Vagina (tissue), 2 donors: ENCODE data around the gene DEDD. TPM values are rescaled to one million over a fixed set of nuclear protein-coding genes. Genes with fewer than 3 reads are reported as not detected.

ENCODE experiments used
- DNase-seq, 2 donors: peaks; one replicate each; pipeline ENCODE4 v3.0.0-alpha.2; 2017; ENCODE audit errors: extremely low spot score in 2 of 2
- H3K27ac ChIP-seq: fragments of 200-600 bp; sonication (generic); one replicate; pipeline ENCODE4 v1.5.1; 2019
- H3K27me3 ChIP-seq: fragments of 200-600 bp; sonication (generic); one replicate; pipeline ENCODE4 v1.5.1; 2019
- H3K36me3 ChIP-seq, 2 donors: fragments of 200-600 bp; sonication (generic); one replicate each; pipeline ENCODE4 v1.5.1; 2017 to 2019
- H3K4me1 ChIP-seq: fragments of 200-600 bp; sonication (generic); one replicate; pipeline ENCODE4 v1.5.1; 2019
- H3K4me3 ChIP-seq, 2 donors: fragments of 200-600 bp; sonication (generic); 1 replicate in 1 of 2; 2 replicates in 1 of 2; pipeline ENCODE4 v1.5.1; 2016 to 2019
- H3K9me3 ChIP-seq: fragments of 200-600 bp; sonication (generic); one replicate; pipeline ENCODE4 v1.5.1; 2019
- CTCF ChIP-seq, 3 experiments: fragments of 450-650 bp in 2 of 3; fragments of 200-600 bp in 1 of 3; sonication (generic) in 1 of 3; IDR thresholded peaks; one replicate each; pipeline ENCODE4 v1.5.1; 2017 to 2019; ENCODE audit warnings: antibody characterized with exemption in 3 of 3, mild to moderate bottlenecking in 2 of 3, moderate library complexity in 2 of 3
- POLR2A ChIP-seq, 2 donors: fragments of 450-650 bp; IDR thresholded peaks; one replicate each; pipeline ENCODE4 v1.6.1; 2017; ENCODE audit warnings: antibody characterized with exemption in 2 of 2, mild to moderate bottlenecking in 2 of 2, moderate library complexity in 2 of 2
- POLR2AphosphoS5 ChIP-seq, 2 donors: sonication (generic); formaldehyde crosslinking; IDR thresholded peaks; one replicate each; pipeline ENCODE4 v1.9.0; 2017; ENCODE audit warnings: antibody characterized with exemption in 2 of 2, mild to moderate bottlenecking in 2 of 2, low read depth in 1 of 2; ENCODE audit not compliant: insufficient read depth in 1 of 2
- intact Hi-C: fragments of 100-400 bp; cut with DNase I; formaldehyde crosslinking; loops from one replicate; pipeline ENCODE4 v1.15.1; 2023
- total RNA-seq: library from RNA; depleted of rRNA; stranded (reverse); fragments of >200 nt; gene quantifications from one replicate; pipeline ENCODE4 v1.2.3, GENCODE V29; 2016

The DEDD gene
- total RNA-seq, 1 donor from 2014 or later: 42.0 TPM

GRCh38 chr1:161094481-161094880 lies 38.0 kb downstream of the DEDD start:
- no peak for DNase-seq

GRCh38 chr1:161092621-161093028 lies 39.8 kb downstream of the DEDD start:
- Histone ChIP-seq H3K4me1 (peaks cover under 1% of the 10 kb centered on the region), H3K27ac (no peak overlapping the region), H3K9me3 (no peaks in the 10 kb centered on the region), H3K36me3 (no peaks in the 10 kb centered on the region), H3K4me3 (no peak overlapping the region), H3K27me3 (no peaks in the 10 kb centered on the region)
- intact Hi-C loops: loop anchor here (10.0 kb wide), 1 partner anchor 98 kb away; no protein-coding TSS in a partner anchor
- DNase-seq: no peak
- TF ChIP-seq CTCF (IDR thresholded peaks at IDR 0.05) (no peak), POLR2A (IDR thresholded peaks at IDR 0.05) (no peak), POLR2AphosphoS5 (IDR thresholded peaks at IDR 0.05; ENCODE audit: insufficient read depth in 1 of 2, low read depth in 1 of 2) (peak in 1 of 2 donors; percentile 60)

More at GRCh38 chr1:161094481-161094880, 38.0 kb downstream of the DEDD start:
- Histone ChIP-seq H3K27ac (no peak overlapping the region), H3K9me3 (no peaks in the 10 kb centered on the region), H3K27me3 (no peaks in the 10 kb centered on the region), H3K4me1 (peaks cover 16% of the 10 kb centered on the region), H3K36me3 (no peaks in the 10 kb centered on the region), H3K4me3 (no peak overlapping the region)
- intact Hi-C loops: loop anchor here (10.0 kb wide), 1 partner anchor 100 kb away; no protein-coding TSS in a partner anchor
- TF ChIP-seq POLR2A (IDR thresholded peaks at IDR 0.05) (no peak), CTCF (IDR thresholded peaks at IDR 0.05) (no peak)

GRCh38 chr1:161091796-161092507 lies 40.5 kb downstream of the DEDD start:
- H3K4me1 ChIP-seq: no peaks in the 10 kb centered on the region
- peak overlapping the region; percentile 48 for H3K27ac ChIP-seq
- no peak for DNase-seq
- intact Hi-C loops: loop anchor here (10.0 kb wide), 1 partner anchor 97 kb away; no protein-coding TSS in a partner anchor
- H3K36me3 ChIP-seq: no peaks in the 10 kb centered on the region
- H3K4me3 ChIP-seq: no peak overlapping the region
- H3K9me3 ChIP-seq: no peaks in the 10 kb centered on the region
- TF ChIP-seq POLR2A (IDR thresholded peaks at IDR 0.05): no peak
- no peaks in the 10 kb centered on the region for H3K27me3 ChIP-seq

- H3K36me3 ChIP-seq: no peaks in the 10 kb centered on the region
- no peaks in the 10 kb centered on the region for H3K9me3 ChIP-seq
- H3K27me3 ChIP-seq: no peaks in the 10 kb centered on the region
- no peak for DNase-seq
- intact Hi-C loops: loop anchor here (10.0 kb wide), 1 partner anchor 96 kb away; no protein-coding TSS in a partner anchor
- TF ChIP-seq CTCF (IDR thresholded peaks at IDR 0.05): no peak
- TF ChIP-seq POLR2A (IDR thresholded peaks at IDR 0.05): no peak
- no peak for TF ChIP-seq POLR2AphosphoS5 (IDR thresholded peaks at IDR 0.05; ENCODE audit: insufficient read depth in 1 of 2, low read depth in 1 of 2)
- H3K4me3 ChIP-seq: no peak overlapping the region
- no peak overlapping the region for H3K27ac ChIP-seq
- H3K4me1 ChIP-seq: no peaks in the 10 kb centered on the region
These were observed 41.4 kb downstream of the DEDD start for GRCh38 chr1:161091093-161091492.

GRCh38 chr1:161090617-161091016 lies 41.9 kb downstream of the DEDD start:
- intact Hi-C loops: loop anchor here (10.0 kb wide), 1 partner anchor 96 kb away; no protein-coding TSS in a partner anchor
- H3K4me1 ChIP-seq: no peaks in the 10 kb centered on the region
- H3K9me3 ChIP-seq: no peaks in the 10 kb centered on the region
- TF ChIP-seq POLR2AphosphoS5 (IDR thresholded peaks at IDR 0.05; ENCODE audit: insufficient read depth in 1 of 2, low read depth in 1 of 2) (no peak), CTCF (IDR thresholded peaks at IDR 0.05) (no peak), POLR2A (IDR thresholded peaks at IDR 0.05) (no peak)
- no peak for DNase-seq
- H3K4me3 ChIP-seq: no peak overlapping the region
- H3K27ac ChIP-seq: no peak overlapping the region
- H3K36me3 ChIP-seq: no peaks in the 10 kb centered on the region
- H3K27me3 ChIP-seq: no peaks in the 10 kb centered on the region
